Fibroblast of villous mesenchyme (primary cell): ENCODE data around the gene CCDC192. TPM values are rescaled to one million over a fixed set of nuclear protein-coding genes. Genes with fewer than 3 reads are reported as not detected.
"Not testable (repeated sequence)": the region's sequence is repeated elsewhere in the genome, so short reads cannot be mapped to it uniquely, and the experiment has no call there.

Experiments
- DNase-seq: peaks from one replicate; pipeline ENCODE4 v3.0.0-alpha.2; 2010; ENCODE audit warnings: low read depth
- H3K4me3 ChIP-seq: 2 replicates; pipeline ENCODE4 v1.5.1; 2011; ENCODE audit warnings: low read depth, mild to moderate bottlenecking, low read length
- CTCF ChIP-seq: IDR thresholded peaks from 2 replicates; pipeline ENCODE4 v1.5.1; 2012; ENCODE audit warnings: low read depth, mild to moderate bottlenecking, low read length; ENCODE audit not compliant: insufficient read depth
- total RNA-seq: library from RNA; depleted of rRNA; stranded (reverse); fragments of >200 nt; gene quantifications from 2 replicates; pipeline ENCODE4 v1.2.3, GENCODE V29; 2012

The CCDC192 gene
- total RNA-seq, 1 donor = not detected

- no peak for TF ChIP-seq CTCF
- H3K4me3 ChIP-seq = no peak overlapping the region
- DNase-seq = peak; percentile 60
Observed at GRCh38 chr5:127707209-127707608, 4.0 kb downstream of the CCDC192 start.

- H3K4me3 ChIP-seq, DNase-seq: not testable (repeated sequence)
Observed at GRCh38 chr5:127713083-127713482, 9.9 kb downstream of the CCDC192 start.

GRCh38 chr5:127718181-127718580, 15.0 kb downstream of the CCDC192 start:
- no peak overlapping the region for H3K4me3 ChIP-seq
- DNase-seq = no peak
- no peak for TF ChIP-seq CTCF

- no peak for TF ChIP-seq CTCF
- no peak overlapping the region for H3K4me3 ChIP-seq
- DNase-seq = peak; percentile 38
Observed at GRCh38 chr5:127723571-127723970, 20.4 kb downstream of the CCDC192 start.

GRCh38 chr5:127725673-127726072, 22.5 kb downstream of the CCDC192 start:
- H3K4me3 ChIP-seq = no peak overlapping the region
- DNase-seq = no peak
- TF ChIP-seq CTCF = no peak

- DNase-seq = no peak
- no peak for TF ChIP-seq CTCF
- no peak overlapping the region for H3K4me3 ChIP-seq
Observed at GRCh38 chr5:127732963-127733362, 29.8 kb downstream of the CCDC192 start.

- H3K4me3 ChIP-seq = peak overlapping the region; percentile 25
- DNase-seq = not testable (repeated sequence)
Observed at GRCh38 chr5:127739348-127739747, 36.2 kb downstream of the CCDC192 start.

GRCh38 chr5:127739807-127740384, 36.7 kb downstream of the CCDC192 start:
- no peak for TF ChIP-seq CTCF
- H3K4me3 ChIP-seq = no peak overlapping the region
- no peak for DNase-seq
